ENCODE data around the gene COPG2. TPM values are rescaled to one million over a fixed set of nuclear protein-coding genes. Genes with fewer than 3 reads are reported as not detected.
"Not testable (repeated sequence)": the region's sequence is repeated elsewhere in the genome, so short reads cannot be mapped to it uniquely, and the experiment has no call there.

The COPG2 gene
- total RNA-seq, 6 experiments from 2014 or later, result 20.2 to 25.4 (median 23.9) TPM

DNA sequence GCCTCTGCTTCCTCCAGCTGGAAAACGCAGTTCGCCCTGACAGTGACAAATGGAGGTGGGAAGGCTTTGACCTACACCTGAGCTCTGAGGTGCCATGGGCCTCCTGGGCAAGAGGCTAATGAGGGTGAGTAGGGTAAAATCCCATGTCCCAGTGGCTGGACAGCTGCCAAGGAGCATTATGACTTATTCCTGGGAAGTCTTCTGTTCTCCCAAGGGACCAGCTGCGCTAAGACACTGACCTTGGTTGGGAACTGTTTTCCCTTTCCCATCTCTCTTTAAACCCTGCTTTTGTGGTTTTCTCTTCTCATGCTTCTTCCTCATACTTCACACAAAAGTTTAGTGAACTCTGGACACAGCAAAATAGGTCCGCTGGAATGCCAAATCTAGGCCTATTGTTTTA, 72.6 kb downstream of the COPG2 start:
- Mint-ChIP-seq H3K4me1 (ENCODE audit: low read depth) (no peaks in the 10 kb centered on the region), H3K27ac (no peak overlapping the region), H3K4me3 (no peak overlapping the region), H3K27me3 (ENCODE audit: insufficient read depth) (no peaks in the 10 kb centered on the region), H3K9me3 (no peaks in the 10 kb centered on the region), H3K36me3 (ENCODE audit: low read depth) (no peaks in the 10 kb centered on the region)
- no peak for DNase-seq
- TF ChIP-seq, protein P1, sequence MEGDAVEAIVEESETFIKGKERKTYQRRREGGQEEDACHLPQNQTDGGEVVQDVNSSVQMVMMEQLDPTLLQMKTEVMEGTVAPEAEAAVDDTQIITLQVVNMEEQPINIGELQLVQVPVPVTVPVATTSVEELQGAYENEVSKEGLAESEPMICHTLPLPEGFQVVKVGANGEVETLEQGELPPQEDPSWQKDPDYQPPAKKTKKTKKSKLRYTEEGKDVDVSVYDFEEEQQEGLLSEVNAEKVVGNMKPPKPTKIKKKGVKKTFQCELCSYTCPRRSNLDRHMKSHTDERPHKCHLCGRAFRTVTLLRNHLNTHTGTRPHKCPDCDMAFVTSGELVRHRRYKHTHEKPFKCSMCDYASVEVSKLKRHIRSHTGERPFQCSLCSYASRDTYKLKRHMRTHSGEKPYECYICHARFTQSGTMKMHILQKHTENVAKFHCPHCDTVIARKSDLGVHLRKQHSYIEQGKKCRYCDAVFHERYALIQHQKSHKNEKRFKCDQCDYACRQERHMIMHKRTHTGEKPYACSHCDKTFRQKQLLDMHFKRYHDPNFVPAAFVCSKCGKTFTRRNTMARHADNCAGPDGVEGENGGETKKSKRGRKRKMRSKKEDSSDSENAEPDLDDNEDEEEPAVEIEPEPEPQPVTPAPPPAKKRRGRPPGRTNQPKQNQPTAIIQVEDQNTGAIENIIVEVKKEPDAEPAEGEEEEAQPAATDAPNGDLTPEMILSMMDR (IDR thresholded peaks at IDR 0.05), result no peak

DNA sequence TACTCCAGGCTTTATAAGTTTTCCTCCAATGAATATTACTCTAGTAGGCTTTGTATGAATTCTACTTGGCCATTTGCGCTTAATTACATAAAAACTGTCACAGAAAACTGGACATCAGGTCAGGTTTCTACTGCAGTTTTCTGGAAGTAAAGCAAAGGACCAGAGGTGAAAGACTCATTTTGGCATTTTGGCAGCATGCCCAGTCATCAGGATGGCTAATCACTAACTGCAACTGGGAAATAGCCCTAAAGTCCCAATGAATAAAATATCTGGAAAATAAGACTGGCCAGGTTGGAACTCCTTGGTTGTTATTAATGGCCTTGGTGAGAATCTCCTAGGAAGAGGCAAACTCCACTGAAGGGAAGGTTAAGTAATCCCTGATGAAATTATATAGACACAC, 75.5 kb downstream of the COPG2 start:
- Mint-ChIP-seq H3K27ac (no peak overlapping the region), H3K9me3 (peaks cover 4% of the 10 kb centered on the region; the same call in 1 of the 2 replicates), H3K4me3 (no peak overlapping the region), H3K36me3 (ENCODE audit: low read depth) (no peaks in the 10 kb centered on the region), H3K4me1 (ENCODE audit: low read depth) (no peaks in the 10 kb centered on the region), H3K27me3 (ENCODE audit: insufficient read depth) (no peaks in the 10 kb centered on the region)
- TF ChIP-seq, protein P1 (IDR thresholded peaks at IDR 0.05), result no peak
- no peak for DNase-seq

DNA sequence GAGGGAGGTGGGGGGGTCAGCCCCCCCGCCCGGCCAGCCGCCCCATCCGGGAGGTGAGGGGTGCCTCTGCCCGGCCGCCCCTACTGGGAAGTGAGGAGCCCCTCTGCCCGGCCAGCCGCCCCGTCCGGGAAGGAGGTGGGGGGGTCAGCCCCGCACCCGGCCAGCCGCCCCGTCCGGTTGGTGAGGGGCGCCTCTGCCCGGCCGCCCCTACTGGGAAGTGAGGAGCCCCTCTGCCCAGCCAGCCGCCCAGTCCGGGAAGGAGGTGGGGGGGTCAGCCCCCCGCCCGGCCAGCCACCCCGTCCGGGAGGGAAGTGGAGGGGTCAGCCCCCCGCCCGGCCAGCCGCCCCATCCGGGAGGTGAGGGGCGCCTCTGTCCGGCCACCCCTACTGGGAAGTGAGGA, 77.1 kb downstream of the COPG2 start:
- H3K4me1 Mint-ChIP-seq (ENCODE audit: low read depth); H3K27me3 Mint-ChIP-seq (ENCODE audit: insufficient read depth); H3K27ac Mint-ChIP-seq; H3K4me3 Mint-ChIP-seq; H3K36me3 Mint-ChIP-seq (ENCODE audit: low read depth); H3K9me3 Mint-ChIP-seq; DNase-seq: not testable (repeated sequence)

DNA sequence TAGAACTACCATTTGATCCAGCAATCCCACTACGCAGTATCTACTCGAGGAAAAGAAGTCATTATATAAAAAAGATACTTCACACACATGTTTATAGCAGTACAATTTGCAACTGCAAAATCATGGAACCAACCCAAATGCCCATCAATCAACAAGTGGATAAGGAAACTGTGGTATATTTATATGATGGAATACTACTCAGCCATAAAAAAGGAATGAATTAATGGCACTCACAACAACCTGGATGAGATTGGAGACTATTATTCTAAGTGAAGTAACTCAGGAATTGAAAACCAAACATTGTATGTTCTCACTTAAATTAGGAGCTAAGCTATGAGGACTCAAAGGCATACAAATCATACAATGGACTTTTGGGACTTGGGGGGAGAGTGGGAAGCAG, 82.6 kb downstream of the COPG2 start:
- not testable (repeated sequence) for H3K27me3 Mint-ChIP-seq (ENCODE audit: insufficient read depth); H3K9me3 Mint-ChIP-seq; H3K4me1 Mint-ChIP-seq (ENCODE audit: low read depth); H3K4me3 Mint-ChIP-seq; H3K36me3 Mint-ChIP-seq (ENCODE audit: low read depth); H3K27ac Mint-ChIP-seq; DNase-seq

DNA sequence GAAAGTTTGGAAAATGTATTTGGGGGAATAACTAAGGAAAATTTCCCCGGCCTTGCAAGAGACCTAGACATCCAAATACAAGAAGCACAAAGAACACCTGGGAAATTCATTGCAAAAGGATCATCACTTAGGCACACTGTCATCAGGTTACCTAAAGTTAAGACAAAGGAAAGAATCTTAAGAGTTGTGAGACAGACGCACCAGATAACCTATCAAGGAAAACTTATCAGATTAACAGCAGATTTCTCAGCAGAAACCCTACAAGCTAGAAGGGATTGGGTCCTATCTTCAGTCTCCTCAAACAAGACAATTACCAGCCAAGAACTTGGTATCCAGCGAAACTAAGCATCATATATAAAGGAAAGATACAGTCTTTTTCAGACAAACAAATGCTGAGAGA, 93.4 kb downstream of the COPG2 start:
- H3K27me3 Mint-ChIP-seq (ENCODE audit: insufficient read depth), result not testable (repeated sequence)

DNA sequence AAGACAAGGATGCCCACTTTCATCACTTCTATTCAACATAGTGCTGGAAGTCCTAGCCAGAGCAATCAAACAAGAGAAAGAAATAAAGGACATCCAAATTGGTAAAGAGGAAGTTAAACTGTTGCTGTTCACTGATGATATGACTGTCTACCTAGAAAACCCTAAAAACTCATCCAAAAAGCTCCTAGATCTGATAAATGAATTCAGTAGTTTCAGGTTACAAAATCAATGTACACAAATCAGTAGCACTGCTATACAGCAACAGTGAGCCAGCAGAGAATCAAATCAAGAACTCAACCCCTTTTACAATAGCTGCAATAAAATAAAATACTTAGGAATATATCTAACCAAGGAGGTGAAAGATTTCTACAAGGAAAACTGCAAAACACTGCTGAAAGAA, 98.4 kb downstream of the COPG2 start:
- not testable (repeated sequence) for H3K27me3 Mint-ChIP-seq (ENCODE audit: insufficient read depth); DNase-seq; H3K4me3 Mint-ChIP-seq; H3K4me1 Mint-ChIP-seq (ENCODE audit: low read depth); H3K27ac Mint-ChIP-seq; H3K9me3 Mint-ChIP-seq
- peaks cover 28% of the 10 kb centered on the region for H3K36me3 Mint-ChIP-seq (ENCODE audit: low read depth)

More for the DNA sequence above, 93.4 kb downstream of the COPG2 start:
- not testable (repeated sequence) for H3K4me3 Mint-ChIP-seq; H3K9me3 Mint-ChIP-seq; DNase-seq; H3K27ac Mint-ChIP-seq; H3K4me1 Mint-ChIP-seq (ENCODE audit: low read depth)
- peaks cover 14% of the 10 kb centered on the region; the same call in 1 of the 2 replicates for H3K36me3 Mint-ChIP-seq (ENCODE audit: low read depth)

DNA sequence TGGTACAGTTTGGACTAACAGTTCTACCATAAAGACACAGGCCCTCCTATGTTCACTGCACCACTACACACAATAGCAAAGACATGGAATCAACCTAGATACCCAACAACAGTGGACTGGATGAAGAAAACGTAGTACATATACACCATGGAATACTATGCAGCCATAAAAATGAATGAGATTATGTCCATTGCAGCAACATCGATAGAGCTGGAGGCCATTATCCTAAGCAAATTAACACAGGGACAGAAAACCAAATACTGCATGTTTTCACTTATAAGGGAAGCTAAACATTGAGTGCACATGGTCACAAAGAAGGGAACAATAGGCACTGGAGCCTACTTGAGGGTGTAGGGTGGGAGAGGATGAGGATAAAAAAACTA, 101.7 kb downstream of the COPG2 start:
- TF ChIP-seq, protein P1 (IDR thresholded peaks at IDR 0.05), result no peak
- Mint-ChIP-seq H3K4me3 (no peak overlapping the region), H3K36me3 (ENCODE audit: low read depth) (peaks cover 28% of the 10 kb centered on the region), H3K4me1 (ENCODE audit: low read depth) (peaks cover 7% of the 10 kb centered on the region; the same call in 1 of the 2 replicates), H3K9me3 (peaks cover 8% of the 10 kb centered on the region), H3K27ac (no peak overlapping the region), H3K27me3 (ENCODE audit: insufficient read depth) (peaks cover 3% of the 10 kb centered on the region; the same call in 1 of the 2 replicates)
- DNase-seq, result no peak
